DND-41 (cell line): Measurements from ENCODE around the gene GTF2A1L.

Source experiments
- ATAC-seq: fragments of 200-7000 bp; cut with Tn5 transposase; 3 replicates; pipeline ENCODE4 v1.9.1; 2021; ENCODE audit warnings: low read depth; ENCODE audit not compliant: insufficient read depth
- DNase-seq: peaks from one replicate; pipeline ENCODE4 v3.0.0-alpha.2; 2020
- H2AFZ ChIP-seq: 2 replicates; pipeline ENCODE4 v1.6.0; 2012; ENCODE audit warnings: low read depth, low read length
- H3K27ac ChIP-seq: 2 replicates; pipeline ENCODE4 v1.5.1; 2012; ENCODE audit warnings: low read length, inconsistent platforms
- H3K27me3 ChIP-seq: fragments of 200-600 bp; sonication (generic); 2 replicates; pipeline ENCODE4 v1.6.0; 2012; ENCODE audit warnings: low read length, mild to moderate bottlenecking, inconsistent platforms; ENCODE audit not compliant: insufficient read depth, poor library complexity
- H3K36me3 ChIP-seq: 2 replicates; pipeline ENCODE4 v1.5.1; 2012; ENCODE audit warnings: low read length, inconsistent platforms; ENCODE audit not compliant: insufficient read depth
- H3K4me1 ChIP-seq: 2 replicates; pipeline ENCODE4 v1.5.1; 2012; ENCODE audit warnings: mild to moderate bottlenecking, low read length; ENCODE audit not compliant: insufficient read depth
- H3K4me2 ChIP-seq: 2 replicates; pipeline ENCODE4 v1.6.0; 2012; ENCODE audit warnings: mild to moderate bottlenecking, moderate library complexity, low read length, inconsistent platforms; ENCODE audit not compliant: insufficient read depth
- H3K4me3 ChIP-seq, 2 experiments: fragments of 200-600 bp in 1 of 2; shearing (Covaris generic) in 1 of 2; 2 replicates each; pipeline ENCODE4 v1.5.1; 2012 to 2016; ENCODE audit warnings: inconsistent platforms in 2 of 2, low read length in 2 of 2, mild to moderate bottlenecking in 2 of 2, low read depth in 1 of 2, moderate library complexity in 1 of 2
- H3K79me2 ChIP-seq: 2 replicates; pipeline ENCODE4 v1.6.0; 2012; ENCODE audit warnings: low read length, inconsistent platforms; ENCODE audit not compliant: insufficient read depth
- H3K9ac ChIP-seq: 2 replicates; pipeline ENCODE4 v1.6.0; 2012; ENCODE audit warnings: low read depth, mild to moderate bottlenecking, inconsistent platforms, low read length, moderate library complexity
- H3K9me3 ChIP-seq: 2 replicates; pipeline ENCODE4 v1.5.1; 2012; ENCODE audit warnings: low read length, moderate library complexity, mild to moderate bottlenecking, inconsistent platforms; ENCODE audit not compliant: insufficient read depth, severe bottlenecking
- H4K20me1 ChIP-seq: 2 replicates; pipeline ENCODE4 v1.6.0; 2012; ENCODE audit warnings: low read length; ENCODE audit not compliant: insufficient read depth
- EZH2 ChIP-seq: IDR thresholded peaks from 3 replicates; pipeline ENCODE4 v1.6.1; 2012; ENCODE audit warnings: borderline replicate concordance, low read depth, mild to moderate bottlenecking, moderate library complexity, low read length, inconsistent platforms; ENCODE audit not compliant: severe bottlenecking
- TF ChIP-seq, protein P1 (sequence below): IDR thresholded peaks from 2 replicates; pipeline ENCODE4 v1.5.1; 2012; ENCODE audit warnings: borderline replicate concordance, low read length, moderate library complexity, mild to moderate bottlenecking; ENCODE audit not compliant: poor library complexity, severe bottlenecking; ENCODE audit errors: extremely low read depth

GTF2A1L gene

DNA sequence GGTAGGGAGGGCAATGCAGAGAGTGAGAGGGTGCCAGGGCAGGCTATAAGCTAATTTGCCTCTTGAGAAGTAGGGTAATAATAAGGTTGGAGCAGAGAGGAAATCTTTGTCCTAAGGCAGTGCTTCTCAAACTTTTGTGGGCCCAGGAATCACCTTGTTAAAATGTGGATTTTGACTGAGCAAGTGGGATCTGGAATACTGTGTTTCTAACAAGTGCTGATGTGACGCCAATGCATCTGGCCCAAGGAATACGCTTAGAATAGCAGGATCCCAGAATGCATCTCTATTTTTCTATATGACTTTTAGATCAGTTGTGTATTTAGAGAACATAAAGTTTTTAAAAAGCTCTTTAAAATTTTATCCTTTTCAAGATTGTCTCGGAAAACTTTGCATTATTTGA is 29.7 kb upstream of the GTF2A1L start:
- no peak overlapping the region for H3K27ac ChIP-seq
- H3K4me2 ChIP-seq, result no peak overlapping the region
- H2AFZ ChIP-seq, result no peak overlapping the region
- DNase-seq (no peak), ATAC-seq (no peak)
- no peak overlapping the region for H3K4me3 ChIP-seq
- H3K79me2 ChIP-seq, result no peaks in the 10 kb centered on the region
- no peak for TF ChIP-seq EZH2
- TF ChIP-seq, protein P1, sequence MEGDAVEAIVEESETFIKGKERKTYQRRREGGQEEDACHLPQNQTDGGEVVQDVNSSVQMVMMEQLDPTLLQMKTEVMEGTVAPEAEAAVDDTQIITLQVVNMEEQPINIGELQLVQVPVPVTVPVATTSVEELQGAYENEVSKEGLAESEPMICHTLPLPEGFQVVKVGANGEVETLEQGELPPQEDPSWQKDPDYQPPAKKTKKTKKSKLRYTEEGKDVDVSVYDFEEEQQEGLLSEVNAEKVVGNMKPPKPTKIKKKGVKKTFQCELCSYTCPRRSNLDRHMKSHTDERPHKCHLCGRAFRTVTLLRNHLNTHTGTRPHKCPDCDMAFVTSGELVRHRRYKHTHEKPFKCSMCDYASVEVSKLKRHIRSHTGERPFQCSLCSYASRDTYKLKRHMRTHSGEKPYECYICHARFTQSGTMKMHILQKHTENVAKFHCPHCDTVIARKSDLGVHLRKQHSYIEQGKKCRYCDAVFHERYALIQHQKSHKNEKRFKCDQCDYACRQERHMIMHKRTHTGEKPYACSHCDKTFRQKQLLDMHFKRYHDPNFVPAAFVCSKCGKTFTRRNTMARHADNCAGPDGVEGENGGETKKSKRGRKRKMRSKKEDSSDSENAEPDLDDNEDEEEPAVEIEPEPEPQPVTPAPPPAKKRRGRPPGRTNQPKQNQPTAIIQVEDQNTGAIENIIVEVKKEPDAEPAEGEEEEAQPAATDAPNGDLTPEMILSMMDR, result no peak
- H4K20me1 ChIP-seq, result no peaks in the 10 kb centered on the region
- H3K4me1 ChIP-seq, result no peaks in the 10 kb centered on the region
- no peak overlapping the region for H3K9ac ChIP-seq
- no peaks in the 10 kb centered on the region for H3K27me3 ChIP-seq
- H3K9me3 ChIP-seq, result no peaks in the 10 kb centered on the region
- no peaks in the 10 kb centered on the region for H3K36me3 ChIP-seq

DNA sequence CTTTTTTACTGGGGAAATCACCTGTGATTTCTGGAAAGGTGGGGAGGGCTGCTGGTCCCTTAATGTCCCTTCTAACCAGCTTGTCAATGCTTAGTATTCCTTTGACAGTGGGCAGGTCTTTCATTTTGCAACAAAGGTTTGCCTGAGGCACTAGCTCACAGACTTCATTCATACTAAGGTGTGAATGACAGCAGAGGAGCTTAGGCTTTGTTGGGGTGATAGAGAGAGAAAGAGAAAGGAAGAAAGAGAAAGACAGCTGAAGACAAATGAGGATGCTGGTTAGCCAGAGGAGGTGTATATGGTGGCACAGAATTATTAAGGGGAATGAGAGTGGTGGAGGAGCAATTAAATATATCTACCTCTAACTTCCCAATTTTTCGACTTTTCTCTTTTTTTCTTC is 28.9 kb upstream of the GTF2A1L start:
- H3K4me3 ChIP-seq, result no peak overlapping the region
- H3K9me3 ChIP-seq, result no peaks in the 10 kb centered on the region
- H3K79me2 ChIP-seq, result no peaks in the 10 kb centered on the region
- no peak overlapping the region for H3K27ac ChIP-seq
- no peaks in the 10 kb centered on the region for H3K27me3 ChIP-seq
- no peak for ATAC-seq
- DNase-seq, result no peak
- H2AFZ ChIP-seq, result no peak overlapping the region
- H4K20me1 ChIP-seq, result no peaks in the 10 kb centered on the region
- no peaks in the 10 kb centered on the region for H3K4me1 ChIP-seq
- H3K4me2 ChIP-seq, result no peak overlapping the region
- no peaks in the 10 kb centered on the region for H3K36me3 ChIP-seq
- TF ChIP-seq EZH2, result no peak
- TF ChIP-seq, protein P1, result no peak
- H3K9ac ChIP-seq, result no peak overlapping the region

DNA sequence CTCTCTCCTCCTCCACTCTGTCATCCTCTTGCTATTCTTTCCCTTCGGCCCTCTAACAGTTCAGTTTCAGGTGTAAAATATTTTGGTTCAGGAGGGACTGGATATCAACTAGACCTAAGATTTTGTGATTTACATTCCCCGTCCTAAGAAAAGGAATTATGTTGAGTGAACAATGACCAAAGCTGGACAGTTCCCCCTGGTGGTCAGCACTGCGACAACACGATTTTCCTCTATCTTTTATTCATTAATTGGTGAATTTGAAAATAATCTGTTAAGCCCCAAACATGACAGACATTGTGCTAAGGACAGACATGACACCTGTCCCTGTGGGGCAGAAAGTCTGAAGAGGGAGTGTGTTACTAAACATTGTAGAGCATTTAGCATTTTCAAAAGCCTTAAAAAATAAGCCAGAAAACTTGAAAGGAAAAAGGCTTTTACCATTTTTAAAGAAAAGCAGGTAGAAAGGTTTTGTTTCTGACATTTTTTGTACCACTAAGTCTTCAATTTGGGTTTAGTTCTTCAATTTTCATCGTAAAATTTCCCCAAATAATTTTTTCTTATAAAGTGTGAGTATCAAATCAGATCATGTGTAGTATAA is 28.4 kb upstream of the GTF2A1L start:
- H2AFZ ChIP-seq, result no peak overlapping the region

More for the DNA sequence above, 28.4 kb upstream of the GTF2A1L start:
- Histone ChIP-seq H3K4me2 (no peak overlapping the region), H3K27ac (no peak overlapping the region), H3K79me2 (no peaks in the 10 kb centered on the region), H3K27me3 (no peaks in the 10 kb centered on the region), H3K9me3 (no peaks in the 10 kb centered on the region), H3K4me1 (no peaks in the 10 kb centered on the region), H3K9ac (no peak overlapping the region), H3K4me3 (no peak overlapping the region), H3K36me3 (no peaks in the 10 kb centered on the region), H4K20me1 (no peaks in the 10 kb centered on the region)
- no peak for TF ChIP-seq EZH2
- TF ChIP-seq, protein P1, result peak; percentile 55
- no peak for ATAC-seq
- peak; percentile 7 for DNase-seq
